Gastrocnemius medialis (tissue), 4 donors: ENCODE measurements around the gene PTPRCAP.

Experiments used
- CTCF ChIP-seq, 5 experiments: fragments of 450-650 bp in 3 of 5; fragments of 200-600 bp in 2 of 5; sonication (generic) in 2 of 5; IDR thresholded peaks in 4 of 5; conservative IDR thresholded peaks in 1 of 5; 1 replicate in 4 of 5; 2 replicates in 1 of 5; pipeline ENCODE4 v1.5.1; 2016 to 2019; ENCODE audit warnings: antibody characterized with exemption in 5 of 5, mild to moderate bottlenecking in 3 of 5, moderate library complexity in 3 of 5
- POLR2A ChIP-seq, 2 donors: fragments of 450-650 bp; IDR thresholded peaks; one replicate each; pipeline ENCODE4 v1.6.1; 2017; ENCODE audit warnings: antibody characterized with exemption in 2 of 2, mild to moderate bottlenecking in 2 of 2, moderate library complexity in 2 of 2

GRCh38 chr11:67482275-67482826 is 44.9 kb upstream of the PTPRCAP start:
- no peak for TF ChIP-seq POLR2A (IDR thresholded peaks at IDR 0.05)
- TF ChIP-seq CTCF (IDR thresholded peaks at IDR 0.05 in 4 of 5, conservative IDR thresholded peaks at IDR 0.05 in 1 of 5) = no peak
